ENCODE measurements around the gene TXNDC17. TPM values are rescaled to one million over a fixed set of nuclear protein-coding genes. Genes with fewer than 3 reads are reported as not detected.

The TXNDC17 gene
- total and polyA plus RNA-seq, 2 of the 4 experiments (the other 2 are of a cell fraction): 45.0 to 494 TPM

DNA sequence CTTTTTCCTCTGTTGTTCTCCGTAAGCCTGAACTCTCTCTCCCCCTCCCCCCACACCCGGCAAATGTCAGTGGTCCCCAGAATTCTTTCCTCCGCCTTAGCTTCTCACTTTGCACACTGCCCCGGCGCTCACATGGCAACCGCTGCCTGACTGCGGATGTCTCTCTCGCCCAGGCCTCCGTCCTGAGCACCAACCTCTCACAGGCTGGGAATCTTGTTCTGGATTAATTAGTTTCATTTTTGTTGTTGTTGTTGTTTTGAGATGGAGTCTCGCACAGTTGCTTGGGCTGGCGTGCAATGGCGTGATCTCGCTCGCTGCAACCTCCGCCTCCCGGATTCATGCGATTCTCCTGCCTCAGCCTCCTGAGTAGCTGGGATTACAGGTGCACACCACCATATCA lies 27.4 kb downstream of the TXNDC17 start:
- no peak overlapping the region for H3K4me3 ChIP-seq (ENCODE audit: insufficient read depth, low read depth, low read length)
- no peak overlapping the region for H2AK5ac ChIP-seq (ENCODE audit: low read depth, low read length)
- no CpG with 5 or more reads among the region's 17 CpGs for WGBS, 2 experiments (ENCODE audit: extremely low coverage in 2 of 2, insufficient read length in 1 of 2)
- no peak overlapping the region for H3K18ac ChIP-seq (ENCODE audit: low read depth, low read length)
- ChIA-PET CTCF (no interaction called here), POLR2A (ENCODE audit: unreplicated experiment) (no interaction called here)
- no peak overlapping the region for H3K14ac ChIP-seq (replicated peaks; ENCODE audit: low read depth, low read length)
- DNase-seq (no peak), ATAC-seq (ENCODE audit: low read depth) (no peak)
- H3K79me1 ChIP-seq (ENCODE audit: low read depth in 1 of 2, low read length in 2 of 2): no peaks in the 10 kb centered on the region
- no TSS peak for BruUV-seq (replicated peaks)
- no peak overlapping the region for H3K4ac ChIP-seq (ENCODE audit: low read depth, low read length)
- in situ Hi-C loops (cut with MboI; ENCODE audit: low sequenced_read_pairs) (loop anchor here (10.0 kb wide), 3 partner anchors 127 to 347 kb away; partner anchors contain the start of genes RNASEK and TEKT1), intact Hi-C loops (cut with micrococcal nuclease) (loop anchor here (10.0 kb wide), 1 partner anchor 87 kb away; the partner anchor contains the start of gene XAF1), dilution Hi-C loops (cut with HindIII; ENCODE audit: low sequenced_read_pairs, unreplicated experiment) (no loop called here)
- no peak overlapping the region for H2AFZ ChIP-seq (replicated peaks; ENCODE audit: low read length, poor library complexity)
- H3K27ac ChIP-seq (ENCODE audit: insufficient read depth, low read length): no peak overlapping the region
- TF ChIP-seq FOS (IDR thresholded peaks at IDR 0.05; ENCODE audit: low read depth, low read length) (no peak), MXI1 (IDR thresholded peaks at IDR 0.05; ENCODE audit: borderline replicate concordance, low read depth, low read length) (no peak), MAFK (IDR thresholded peaks at IDR 0.05; ENCODE audit: low read depth, low read length) (no peak), BHLHE40 (IDR thresholded peaks at IDR 0.05; ENCODE audit: low read depth, low read length) (no peak), NFE2L2 (IDR thresholded peaks at IDR 0.05; ENCODE audit: low read depth, low read length) (no peak)
- TF ChIP-seq, protein P1, sequence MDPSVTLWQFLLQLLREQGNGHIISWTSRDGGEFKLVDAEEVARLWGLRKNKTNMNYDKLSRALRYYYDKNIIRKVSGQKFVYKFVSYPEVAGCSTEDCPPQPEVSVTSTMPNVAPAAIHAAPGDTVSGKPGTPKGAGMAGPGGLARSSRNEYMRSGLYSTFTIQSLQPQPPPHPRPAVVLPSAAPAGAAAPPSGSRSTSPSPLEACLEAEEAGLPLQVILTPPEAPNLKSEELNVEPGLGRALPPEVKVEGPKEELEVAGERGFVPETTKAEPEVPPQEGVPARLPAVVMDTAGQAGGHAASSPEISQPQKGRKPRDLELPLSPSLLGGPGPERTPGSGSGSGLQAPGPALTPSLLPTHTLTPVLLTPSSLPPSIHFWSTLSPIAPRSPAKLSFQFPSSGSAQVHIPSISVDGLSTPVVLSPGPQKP (IDR thresholded peaks at IDR 0.05; ENCODE audit: borderline replicate concordance, low read depth, low read length): no peak
- TF ChIP-seq, protein P2, sequence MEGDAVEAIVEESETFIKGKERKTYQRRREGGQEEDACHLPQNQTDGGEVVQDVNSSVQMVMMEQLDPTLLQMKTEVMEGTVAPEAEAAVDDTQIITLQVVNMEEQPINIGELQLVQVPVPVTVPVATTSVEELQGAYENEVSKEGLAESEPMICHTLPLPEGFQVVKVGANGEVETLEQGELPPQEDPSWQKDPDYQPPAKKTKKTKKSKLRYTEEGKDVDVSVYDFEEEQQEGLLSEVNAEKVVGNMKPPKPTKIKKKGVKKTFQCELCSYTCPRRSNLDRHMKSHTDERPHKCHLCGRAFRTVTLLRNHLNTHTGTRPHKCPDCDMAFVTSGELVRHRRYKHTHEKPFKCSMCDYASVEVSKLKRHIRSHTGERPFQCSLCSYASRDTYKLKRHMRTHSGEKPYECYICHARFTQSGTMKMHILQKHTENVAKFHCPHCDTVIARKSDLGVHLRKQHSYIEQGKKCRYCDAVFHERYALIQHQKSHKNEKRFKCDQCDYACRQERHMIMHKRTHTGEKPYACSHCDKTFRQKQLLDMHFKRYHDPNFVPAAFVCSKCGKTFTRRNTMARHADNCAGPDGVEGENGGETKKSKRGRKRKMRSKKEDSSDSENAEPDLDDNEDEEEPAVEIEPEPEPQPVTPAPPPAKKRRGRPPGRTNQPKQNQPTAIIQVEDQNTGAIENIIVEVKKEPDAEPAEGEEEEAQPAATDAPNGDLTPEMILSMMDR (conservative IDR thresholded peaks at IDR 0.05; ENCODE audit: low read depth, low read length): no peak
- TF ChIP-seq, protein P3, sequence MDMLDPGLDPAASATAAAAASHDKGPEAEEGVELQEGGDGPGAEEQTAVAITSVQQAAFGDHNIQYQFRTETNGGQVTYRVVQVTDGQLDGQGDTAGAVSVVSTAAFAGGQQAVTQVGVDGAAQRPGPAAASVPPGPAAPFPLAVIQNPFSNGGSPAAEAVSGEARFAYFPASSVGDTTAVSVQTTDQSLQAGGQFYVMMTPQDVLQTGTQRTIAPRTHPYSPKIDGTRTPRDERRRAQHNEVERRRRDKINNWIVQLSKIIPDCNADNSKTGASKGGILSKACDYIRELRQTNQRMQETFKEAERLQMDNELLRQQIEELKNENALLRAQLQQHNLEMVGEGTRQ (IDR thresholded peaks at IDR 0.05; ENCODE audit: low read depth, low read length): no peak
- no peaks in the 10 kb centered on the region for H3K36me3 ChIP-seq (ENCODE audit: control insufficient read depth, insufficient read depth, low read length)
- no peak overlapping the region for H3K9ac ChIP-seq (ENCODE audit: low read depth, low read length)
- no peaks in the 10 kb centered on the region for H3K4me1 ChIP-seq (ENCODE audit: control insufficient read depth, insufficient read depth, low read length)
- H2AK9ac ChIP-seq (replicated peaks; ENCODE audit: low read depth, low read length, poor library complexity): no peak overlapping the region
- H3K9me3 ChIP-seq (ENCODE audit: control insufficient read depth, insufficient read depth, low read length): no peaks in the 10 kb centered on the region
- H2BK15ac ChIP-seq (ENCODE audit: low read depth, low read length): no peak overlapping the region
- H2BK5ac ChIP-seq (ENCODE audit: low read depth, low read length, poor library complexity, severe bottlenecking): no peak overlapping the region
- no peak overlapping the region for H4K91ac ChIP-seq (ENCODE audit: insufficient read depth, low read depth, low read length)
- H2BK120ac ChIP-seq (ENCODE audit: low read depth, low read length): no peak overlapping the region
- H3K9me1 ChIP-seq (ENCODE audit: insufficient read depth, low read length): no peaks in the 10 kb centered on the region
- H2BK20ac ChIP-seq (ENCODE audit: low read depth, low read length): no peak overlapping the region
- H3K4me2 ChIP-seq (ENCODE audit: low read depth, low read length): no peak overlapping the region
- H3K27me3 ChIP-seq (ENCODE audit: control insufficient read depth, insufficient read depth, low read length): peaks cover 20% of the 10 kb centered on the region
- H3K23ac ChIP-seq (ENCODE audit: low read depth, low read length): no peak overlapping the region
- H4K5ac ChIP-seq (ENCODE audit: low read depth, low read length): no peak overlapping the region
- H4K20me1 ChIP-seq (ENCODE audit: insufficient read depth, low read length): no peaks in the 10 kb centered on the region
- no peak overlapping the region for H4K8ac ChIP-seq (ENCODE audit: low read depth in 2 of 2, low read length in 2 of 2)
- H3K56ac ChIP-seq (ENCODE audit: extremely low read depth, insufficient read depth, low read length): no peak overlapping the region

Measured in IMR-90 (cell line).